Neural cell (in vitro differentiated cells): ENCODE measurements around the gene ZIK1. TPM values are rescaled to one million over a fixed set of nuclear protein-coding genes. Genes with fewer than 3 reads are reported as not detected.

Experiments
- H2AFZ ChIP-seq: fragments of 200-600, 300-800 bp; sonication (generic), shearing (Covaris generic); 2 replicates; pipeline ENCODE4 v1.6.0; 2014; ENCODE audit warnings: low read depth, mild to moderate bottlenecking, antibody characterized with exemption, low read length, moderate library complexity
- H3F3A ChIP-seq: fragments of 200-600 bp; shearing (Covaris generic); 2 replicates; pipeline ENCODE4 v1.6.1; 2016; ENCODE audit warnings: mild to moderate bottlenecking, moderate library complexity, mixed read lengths, antibody characterized with exemption, low read length; ENCODE audit not compliant: insufficient read depth, poor library complexity, severe bottlenecking
- H3K27ac ChIP-seq: fragments of 200-600, 300-800 bp; sonication (generic), shearing (Covaris generic); 2 replicates; pipeline ENCODE4 v1.5.1; 2014; ENCODE audit warnings: mild to moderate bottlenecking, low read length, moderate library complexity
- H3K27me3 ChIP-seq: fragments of 300-800, 200-600 bp; sonication (generic), shearing (Covaris generic); 2 replicates; pipeline ENCODE4 v1.6.0; 2014; ENCODE audit warnings: mild to moderate bottlenecking, low read depth, low read length, moderate library complexity; ENCODE audit not compliant: insufficient read depth
- H3K36me3 ChIP-seq: fragments of 300-800, 200-600 bp; sonication (generic), shearing (Covaris generic); 2 replicates; pipeline ENCODE4 v1.5.1; 2014; ENCODE audit warnings: mild to moderate bottlenecking, antibody characterized with exemption, low read length, moderate library complexity; ENCODE audit not compliant: insufficient read depth
- H3K4me2 ChIP-seq: fragments of 300-800, 200-600 bp; sonication (generic), shearing (Covaris generic); 2 replicates; pipeline ENCODE4 v1.6.0; 2014; ENCODE audit warnings: mild to moderate bottlenecking, low read length
- H3K4me3 ChIP-seq: fragments of 300-800, 200-600 bp; sonication (generic), shearing (Covaris generic); 2 replicates; pipeline ENCODE4 v1.5.1; 2014; ENCODE audit warnings: mild to moderate bottlenecking, low read length, moderate library complexity
- H3K79me2 ChIP-seq: fragments of 200-600 bp; shearing (Covaris generic); replicated peaks from 2 replicates; pipeline ENCODE4 v1.6.0; 2014; ENCODE audit warnings: mild to moderate bottlenecking, low read length, moderate library complexity; ENCODE audit not compliant: insufficient read depth
- H3K9ac ChIP-seq: fragments of 300-800, 200-600 bp; sonication (generic), shearing (Covaris generic); 2 replicates; pipeline ENCODE4 v1.6.1; 2016; ENCODE audit warnings: mild to moderate bottlenecking, low read length, mixed read lengths
- H3K9me2 ChIP-seq: fragments of 200-600 bp; shearing (Covaris generic); 2 replicates; pipeline ENCODE4 v1.6.1; 2016; ENCODE audit warnings: mild to moderate bottlenecking, low read length, mixed read lengths; ENCODE audit not compliant: insufficient read depth
- H3K9me3 ChIP-seq: fragments of 200-600, 300-800 bp; sonication (generic), shearing (Covaris generic); 2 replicates; pipeline ENCODE4 v1.6.1; 2016; ENCODE audit warnings: mild to moderate bottlenecking, mixed run types, low read length, moderate library complexity, mixed read lengths
- H4K20me1 ChIP-seq: fragments of 200-600 bp; shearing (Covaris generic); 2 replicates; pipeline ENCODE4 v1.6.1; 2016; ENCODE audit warnings: mild to moderate bottlenecking, mixed run types; ENCODE audit not compliant: insufficient read depth
- EZH2 ChIP-seq: fragments of 200-600, 300-800 bp; shearing (Covaris generic), sonication (generic); IDR thresholded peaks from 2 replicates; pipeline ENCODE4 v1.6.1; 2014; ENCODE audit warnings: antibody characterized with exemption, low read length, borderline replicate concordance, mild to moderate bottlenecking; ENCODE audit not compliant: insufficient read depth, poor library complexity, severe bottlenecking
- POLR2AphosphoS5 ChIP-seq: IDR thresholded peaks from 2 replicates; pipeline ENCODE4 v1.6.1; 2012
- RAD21 ChIP-seq: fragments of 450-650 bp; conservative IDR thresholded peaks from 2 replicates; pipeline ENCODE4 v1.6.1; 2014; ENCODE audit warnings: antibody characterized with exemption, mild to moderate bottlenecking, moderate library complexity
- SMC3 ChIP-seq: fragments of 450-650 bp; conservative IDR thresholded peaks from 2 replicates; pipeline ENCODE4 v1.6.1; 2014; ENCODE audit warnings: antibody characterized with exemption, mild to moderate bottlenecking, moderate library complexity; ENCODE audit not compliant: poor library complexity
- polyA plus RNA-seq: library from polyadenylated mRNA; depleted of rRNA; stranded (reverse); fragments of >200 nt; gene quantifications from 2 replicates; pipeline ENCODE4 v1.2.3, GENCODE V29; 2014

Gene ZIK1
- polyA plus RNA-seq, 1 donor from 2014 or later, result 25.2 TPM

DNA sequence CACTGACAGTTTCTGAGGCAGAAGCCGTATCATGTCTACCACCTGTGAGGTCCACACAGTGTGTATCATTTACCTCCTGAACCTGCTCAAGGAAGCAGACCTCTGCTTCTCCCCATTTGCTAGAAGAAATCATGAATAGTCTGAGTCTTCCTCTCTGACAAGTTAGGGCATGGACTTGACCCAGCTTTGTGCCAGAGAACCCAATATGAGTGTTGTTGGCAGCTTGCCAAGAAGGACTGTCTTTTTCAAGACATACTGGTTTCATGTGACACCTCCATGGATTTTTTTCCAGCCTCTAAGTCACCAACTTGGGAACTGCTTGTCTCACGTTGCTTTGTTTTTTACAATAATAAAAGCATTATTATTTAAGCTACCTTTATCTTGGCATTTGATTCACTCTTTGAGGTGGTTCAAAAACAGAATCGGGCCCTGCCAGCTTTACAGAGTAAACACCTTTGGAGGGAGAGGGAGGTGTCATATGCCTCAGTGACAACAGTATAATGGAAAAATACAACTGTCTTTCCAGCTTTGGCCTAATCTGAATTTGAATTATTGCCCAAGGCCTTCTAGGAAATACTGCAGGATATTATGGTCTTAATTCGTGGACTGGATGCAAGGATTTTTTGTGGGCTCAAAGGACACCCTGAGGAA, 58.6 kb downstream of the ZIK1 start:
- H3K27me3 ChIP-seq, result no peaks in the 10 kb centered on the region
- H3K4me3 ChIP-seq, result no peak overlapping the region
- no peak overlapping the region for H2AFZ ChIP-seq
- H3K36me3 ChIP-seq, result peaks cover 42% of the 10 kb centered on the region
- H3K9me2 ChIP-seq, result no peaks in the 10 kb centered on the region
- H3K4me2 ChIP-seq, result no peak overlapping the region
- TF ChIP-seq RAD21 (no peak), EZH2 (no peak), SMC3 (no peak), POLR2AphosphoS5 (no peak)
- no peak overlapping the region for H3K9ac ChIP-seq
- no peak overlapping the region for H3K27ac ChIP-seq
- H4K20me1 ChIP-seq, result no peaks in the 10 kb centered on the region
- no peaks in the 10 kb centered on the region for H3K9me3 ChIP-seq
- H3F3A ChIP-seq, result no peaks in the 10 kb centered on the region
- peaks cover 6% of the 10 kb centered on the region for H3K79me2 ChIP-seq

Other genes starting within 250 kb of the ZIK1 start
- 20.6 and 23.0 TPM in 2 replicates for gene ZNF304, start 232.9 kb upstream of the ZIK1 start, polyA plus RNA-seq
- 42.6 and 60.5 TPM in 2 replicates for gene TRAPPC2B, start 220.6 kb upstream of the ZIK1 start, polyA plus RNA-seq
- gene ZNF547, start 220.6 kb upstream of the ZIK1 start, polyA plus RNA-seq, result 11.6 and 13.1 TPM in 2 replicates
- 59.0 and 78.7 TPM in 2 replicates for gene ZNF548, start 194.3 kb upstream of the ZIK1 start, polyA plus RNA-seq
- 26.3 and 32.1 TPM in 2 replicates for gene ZNF17, start 173.0 kb upstream of the ZIK1 start, polyA plus RNA-seq
- gene ZNF749, start 148.8 kb upstream of the ZIK1 start, polyA plus RNA-seq, result 22.1 and 24.2 TPM in 2 replicates
- 5.4 and 6.2 TPM in 2 replicates for gene VN1R1, start 127.0 kb upstream of the ZIK1 start, polyA plus RNA-seq
- 24.0 and 29.7 TPM in 2 replicates for gene ZNF772, start 106.6 kb upstream of the ZIK1 start, polyA plus RNA-seq
- gene ZNF419, start 96.4 kb upstream of the ZIK1 start, polyA plus RNA-seq, result 34.5 and 46.3 TPM in 2 replicates
- 17.2 and 23.3 TPM in 2 replicates for gene ZNF773, start 84.2 kb upstream of the ZIK1 start, polyA plus RNA-seq
- gene ZNF549, start 56.8 kb upstream of the ZIK1 start, polyA plus RNA-seq, result 17.9 and 24.0 TPM in 2 replicates
- gene ZNF550, start 24.3 kb upstream of the ZIK1 start, polyA plus RNA-seq, result 21.5 and 21.9 TPM in 2 replicates
- gene ZNF416, start 5.2 kb upstream of the ZIK1 start, polyA plus RNA-seq, result 6.3 and 6.4 TPM in 2 replicates
- gene ZNF530, start 15.7 kb downstream of the ZIK1 start, polyA plus RNA-seq, result 10.2 and 11.6 TPM in 2 replicates
- gene ZNF134, start 30.1 kb downstream of the ZIK1 start, polyA plus RNA-seq, result 34.1 and 40.7 TPM in 2 replicates
- 47.6 and 53.0 TPM in 2 replicates for gene ZNF211, start 49.0 kb downstream of the ZIK1 start, polyA plus RNA-seq
- not detected in 2 replicates for gene ZSCAN4, start 84.8 kb downstream of the ZIK1 start, polyA plus RNA-seq
- gene ZNF551, start 97.8 kb downstream of the ZIK1 start, polyA plus RNA-seq, result 9.3 and 16.1 TPM in 2 replicates
- 25.1 and 25.5 TPM in 2 replicates for gene ZNF154, start 125.1 kb downstream of the ZIK1 start, polyA plus RNA-seq
- gene ZNF671, start 143.5 kb downstream of the ZIK1 start, polyA plus RNA-seq, result 14.8 and 26.2 TPM in 2 replicates
- 54.7 and 62.3 TPM in 2 replicates for gene ZNF776, start 162.7 kb downstream of the ZIK1 start, polyA plus RNA-seq
- gene ZNF586, start 185.5 kb downstream of the ZIK1 start, polyA plus RNA-seq, result 22.0 and 23.7 TPM in 2 replicates
- 6.0 and 8.8 TPM in 2 replicates for gene ZNF552, start 230.8 kb downstream of the ZIK1 start, polyA plus RNA-seq
- gene ZNF587B, start 246.2 kb downstream of the ZIK1 start, polyA plus RNA-seq, result 5.7 and 6.7 TPM in 2 replicates